WI38 (cell line): ENCODE measurements around the gene TXNRD1.

ENCODE experiments used
- H3K4me3 ChIP-seq: 2 replicates; pipeline ENCODE4 v1.5.1; 2011; ENCODE audit warnings: low read depth, mild to moderate bottlenecking, control low read depth, low read length
- CTCF ChIP-seq: IDR thresholded peaks from 2 replicates; pipeline ENCODE4 v1.5.1; 2012; ENCODE audit warnings: low read depth, mild to moderate bottlenecking, control low read depth, low read length

TXNRD1 gene

GRCh38 chr12:104348283-104348993 is 132.9 kb downstream of the TXNRD1 start:
- TF ChIP-seq CTCF: no peak
- no peak overlapping the region for H3K4me3 ChIP-seq

GRCh38 chr12:104348994-104349494 is 133.5 kb downstream of the TXNRD1 start:
- H3K4me3 ChIP-seq: no peak overlapping the region
- no peak for TF ChIP-seq CTCF

- TF ChIP-seq CTCF: no peak
- no peak overlapping the region for H3K4me3 ChIP-seq
Observed at GRCh38 chr12:104350211-104351056, 134.9 kb downstream of the TXNRD1 start.

- no peak for TF ChIP-seq CTCF
- no peak overlapping the region for H3K4me3 ChIP-seq
Observed at GRCh38 chr12:104351057-104351983, 135.7 kb downstream of the TXNRD1 start.

GRCh38 chr12:104352106-104352713 is 136.6 kb downstream of the TXNRD1 start:
- TF ChIP-seq CTCF: no peak
- no peak overlapping the region for H3K4me3 ChIP-seq

GRCh38 chr12:104353012-104353981 is 137.7 kb downstream of the TXNRD1 start:
- H3K4me3 ChIP-seq: no peak overlapping the region
- no peak for TF ChIP-seq CTCF
